MM.1S (cell line): ENCODE results near the gene WFIKKN1.

Experiments used
- EZH2 ChIP-seq: fragments of 300-600 bp; sonication (generic); optimal IDR thresholded peaks from 2 replicates; pipeline ENCODE3; 2017; ENCODE audit warnings: low read depth, mild to moderate bottlenecking, antibody characterized with exemption, low read length, mixed read lengths
- EZH2phosphoT487 ChIP-seq: fragments of 300-600 bp; sonication (generic); IDR thresholded peaks from 2 replicates; pipeline ENCODE4 v1.6.1; 2018; ENCODE audit warnings: antibody characterized with exemption, low read length
- TF ChIP-seq, protein P1 (sequence below): fragments of 300-600 bp; sonication (generic); IDR thresholded peaks from 2 replicates; pipeline ENCODE4 v1.5.1; 2016; ENCODE audit warnings: antibody characterized with exemption, low read length, mixed read lengths

DNA sequence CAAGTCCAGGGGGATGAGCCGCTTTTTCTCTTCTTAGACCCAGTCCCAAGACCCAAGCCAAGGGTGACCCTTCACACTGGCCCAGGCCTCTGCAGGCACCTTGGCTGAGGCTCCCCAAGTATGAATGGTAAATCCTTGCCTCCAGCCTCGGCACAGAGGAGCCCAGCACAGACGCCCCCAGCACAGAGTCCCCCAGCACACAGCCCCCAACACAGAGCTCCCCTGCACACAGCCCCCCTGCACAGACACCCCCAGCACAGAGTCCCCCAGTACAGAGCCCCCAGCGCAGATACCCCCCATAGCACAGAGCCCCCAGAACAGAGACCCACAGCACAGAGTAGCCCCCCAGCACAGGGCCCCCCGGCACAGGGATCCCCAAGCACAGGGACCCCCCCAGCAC, 9.8 kb downstream of the WFIKKN1 start:
- TF ChIP-seq, protein P1, sequence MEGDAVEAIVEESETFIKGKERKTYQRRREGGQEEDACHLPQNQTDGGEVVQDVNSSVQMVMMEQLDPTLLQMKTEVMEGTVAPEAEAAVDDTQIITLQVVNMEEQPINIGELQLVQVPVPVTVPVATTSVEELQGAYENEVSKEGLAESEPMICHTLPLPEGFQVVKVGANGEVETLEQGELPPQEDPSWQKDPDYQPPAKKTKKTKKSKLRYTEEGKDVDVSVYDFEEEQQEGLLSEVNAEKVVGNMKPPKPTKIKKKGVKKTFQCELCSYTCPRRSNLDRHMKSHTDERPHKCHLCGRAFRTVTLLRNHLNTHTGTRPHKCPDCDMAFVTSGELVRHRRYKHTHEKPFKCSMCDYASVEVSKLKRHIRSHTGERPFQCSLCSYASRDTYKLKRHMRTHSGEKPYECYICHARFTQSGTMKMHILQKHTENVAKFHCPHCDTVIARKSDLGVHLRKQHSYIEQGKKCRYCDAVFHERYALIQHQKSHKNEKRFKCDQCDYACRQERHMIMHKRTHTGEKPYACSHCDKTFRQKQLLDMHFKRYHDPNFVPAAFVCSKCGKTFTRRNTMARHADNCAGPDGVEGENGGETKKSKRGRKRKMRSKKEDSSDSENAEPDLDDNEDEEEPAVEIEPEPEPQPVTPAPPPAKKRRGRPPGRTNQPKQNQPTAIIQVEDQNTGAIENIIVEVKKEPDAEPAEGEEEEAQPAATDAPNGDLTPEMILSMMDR: no peak
- TF ChIP-seq EZH2 (no peak), EZH2phosphoT487 (no peak)
